Ovary (tissue), 9 donors: ENCODE data around the gene LRMDA. TPM values are rescaled to one million over a fixed set of nuclear protein-coding genes. Genes with fewer than 3 reads are reported as not detected.

Experiments used
- DNase-seq, 5 donors: peaks; one replicate each; pipeline ENCODE4 v3.0.0-alpha.2; 2019 to 2020
- H3K27ac ChIP-seq, 2 donors: fragments of 200-600 bp; one replicate each; pipeline versions ENCODE4 v1.5.1 to v1.8.0; 2019 to 2022
- H3K27me3 ChIP-seq: fragments of 200-600 bp; one replicate; pipeline ENCODE4 v1.8.0; 2022
- H3K36me3 ChIP-seq: fragments of 200-600 bp; sonication (generic); one replicate; pipeline ENCODE4 v1.5.1; 2019
- H3K4me1 ChIP-seq: one replicate; pipeline ENCODE4 v1.8.1; 2013; ENCODE audit warnings: mild to moderate bottlenecking, moderate library complexity; ENCODE audit not compliant: insufficient read depth
- H3K4me3 ChIP-seq: fragments of 200-600 bp; sonication (generic); one replicate; pipeline ENCODE4 v1.5.1; 2017
- H3K9me3 ChIP-seq, 2 donors: fragments of 200-600 bp in 1 of 2; sonication (generic) in 1 of 2; one replicate each; pipeline versions ENCODE4 v1.5.1 to v1.8.1; 2013 to 2019; ENCODE audit warnings: mild to moderate bottlenecking in 1 of 2, moderate library complexity in 1 of 2
- CTCF ChIP-seq, 3 donors: fragments of 450-650 bp in 2 of 3; fragments of 200-600 bp in 1 of 3; IDR thresholded peaks; one replicate each; pipeline versions ENCODE4 v1.5.1 to v1.8.0; 2016 to 2022; ENCODE audit warnings: antibody characterized with exemption in 3 of 3, mild to moderate bottlenecking in 1 of 3
- EP300 ChIP-seq: sonication (generic); formaldehyde crosslinking; IDR thresholded peaks from one replicate; pipeline ENCODE4 v1.6.1; 2017; ENCODE audit warnings: antibody characterized with exemption
- POLR2A ChIP-seq: fragments of 450-650 bp; IDR thresholded peaks from one replicate; pipeline ENCODE4 v1.6.1; 2017; ENCODE audit warnings: antibody characterized with exemption, mild to moderate bottlenecking, moderate library complexity
- WGBS, 3 donors: extraction: QIAGEN DNeasy Blood & Tissue Kit in 1 of 3; methylation state at CpG; one replicate each; pipeline versions ENCODE4 v1.1.5 to v1.1.7; 2013 to 2017; 5-methylcytosine and 5-hydroxymethylcytosine counted together
- intact Hi-C, 4 donors: fragments of 100-400 bp; cut with DNase I; formaldehyde crosslinking; loops; one replicate each; pipeline versions ENCODE4 v1.11.0 to v1.15.1; 2022 to 2023
- polyA plus RNA-seq, 2 donors: library from polyadenylated mRNA; stranded (reverse); fragments of 200-250 nt in 1 of 2; fragments of 350-450 nt in 1 of 2; fragmentation: Illumina TruSeq in 1 of 2; extraction: RNeasy Lipid Tissue Mini Kit (QIAGEN cat#74804) in 1 of 2; gene quantifications; one replicate each; pipeline ENCODE4 v1.2.3, GENCODE V29; 2013 to 2014
- total RNA-seq, 7 donors: library from RNA; depleted of rRNA in 2 of 7; stranded (reverse); fragments of >200 nt in 2 of 7; fragmentation: NEBNext Ultra II Directional in 3 of 7; extraction: Animal tissue kit (Norgen Biotek cat#: 25700) in 3 of 7; gene quantifications; one replicate each; pipeline versions ENCODE4 v1.1.0 to v1.2.4, GENCODE V29; 2016 to 2023
- donor health status: DM: no; HTN: no; CAD: no; lungs with moderate emphysema.
- donor health status: DM: no; HTN: no; CAD: no.
- donor health status: Bipolar disorder and iron deficiency.
- donor health status: DM: yes; HTN: yes; CAD: no.
- donor health status: DM: no; HTN: no; CAD: no.
- donor health status: DM: yes; HTN: yes; CAD: no.

LRMDA gene
- total and polyA plus RNA-seq, 9 donors = 14.8 to 30.7 (median 22.9) TPM

GRCh38 chr10:76547352-76547972 is 1116.0 kb downstream of the LRMDA start:
- peaks cover 6% of the 10 kb centered on the region for H3K4me1 ChIP-seq
- intact Hi-C loops = loop anchor here in 3 of 4 donors (5.0 to 10.0 kb wide), 5 partner anchors 133 to 1150 kb away; partner anchors contain the start of gene ZNF503 (in 1 of the 3)
- no peak overlapping the region for H3K27ac ChIP-seq

DNA sequence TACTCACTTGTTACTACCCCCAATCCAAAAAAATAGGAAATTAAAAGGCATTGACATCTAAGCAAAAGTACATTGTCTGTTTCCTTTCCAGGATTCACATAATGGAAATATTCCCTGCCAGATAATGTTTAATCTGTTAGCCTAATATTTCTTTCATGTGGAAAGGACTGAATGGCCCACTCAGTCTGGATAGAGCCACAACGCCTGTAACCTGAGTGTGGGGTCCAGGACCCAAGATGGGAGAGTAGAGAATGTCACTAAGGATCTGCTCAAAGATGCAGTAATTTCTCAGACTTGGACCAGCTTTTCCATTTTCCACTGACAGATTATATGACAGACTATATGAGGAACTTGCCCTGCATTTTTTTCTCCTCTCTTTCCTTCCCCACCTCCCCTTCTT is 1117.3 kb downstream of the LRMDA start:
- H3K4me3 ChIP-seq = no peak overlapping the region
- H3K27me3 ChIP-seq = no peaks in the 10 kb centered on the region
- TF ChIP-seq POLR2A (no peak), EP300 (no peak), CTCF (IDR thresholded peaks at IDR 0.05) (no peak)
- peaks cover 10% of the 10 kb centered on the region for H3K4me1 ChIP-seq
- H3K36me3 ChIP-seq = no peaks in the 10 kb centered on the region
- no peak overlapping the region for H3K27ac ChIP-seq
- no peaks in the 10 kb centered on the region for H3K9me3 ChIP-seq
- 72 to 93% (median 89%) methylated on average over 1 of the region's 1 CpG for WGBS, 3 donors
- intact Hi-C loops = loop anchor here in 3 of 4 donors (5.0 to 10.0 kb wide), 5 partner anchors 134 to 1151 kb away; partner anchors contain the start of gene ZNF503 (in 1 of the 3)
- DNase-seq = no peak

More at GRCh38 chr10:76547352-76547972, 1116.0 kb downstream of the LRMDA start:
- H3K4me3 ChIP-seq = no peak overlapping the region
- DNase-seq = peak; percentile 78 to 92 (median 84)
- TF ChIP-seq POLR2A = no peak
- peak; percentile 76 to 83 (median 82) for TF ChIP-seq CTCF (IDR thresholded peaks at IDR 0.05)
- no peaks in the 10 kb centered on the region for H3K27me3 ChIP-seq
- no peaks in the 10 kb centered on the region for H3K9me3 ChIP-seq
- no peaks in the 10 kb centered on the region for H3K36me3 ChIP-seq
- 28 to 35% (median 29%) methylated on average over 11 of the region's 11 CpGs for WGBS, 3 donors

DNA sequence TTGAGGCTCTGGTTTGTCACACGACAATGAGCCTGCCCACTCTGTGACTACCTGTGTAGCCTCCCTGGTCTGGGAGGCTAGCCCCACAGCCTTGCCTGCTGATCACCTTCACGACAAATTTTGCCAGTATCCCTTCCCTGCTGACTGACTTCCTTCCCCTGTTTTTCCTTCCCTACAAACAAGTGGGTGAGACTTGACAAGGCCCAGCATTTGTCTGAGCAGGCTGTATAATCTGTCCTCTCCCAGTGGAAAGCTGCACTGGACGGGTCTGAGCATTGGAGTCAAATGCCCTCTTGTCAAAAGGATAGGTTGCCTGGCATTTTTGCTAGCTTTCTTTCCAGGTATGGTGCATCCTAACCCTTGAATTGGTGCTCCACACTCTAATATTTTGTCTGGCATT is 1117.7 kb downstream of the LRMDA start:
- intact Hi-C loops = loop anchor here in 3 of 4 donors (5.0 to 10.0 kb wide), 5 partner anchors 134 to 1152 kb away; partner anchors contain the start of gene ZNF503 (in 1 of the 3)
- Histone ChIP-seq H3K27ac (no peak overlapping the region), H3K9me3 (no peaks in the 10 kb centered on the region), H3K4me3 (no peak overlapping the region), H3K4me1 (peaks cover 10% of the 10 kb centered on the region), H3K27me3 (no peaks in the 10 kb centered on the region), H3K36me3 (no peaks in the 10 kb centered on the region)
- TF ChIP-seq EP300 (no peak), CTCF (IDR thresholded peaks at IDR 0.05) (no peak), POLR2A (no peak)
- no peak for DNase-seq
- WGBS, 3 donors = 92 to 95% (median 95%) methylated on average over 3 of the region's 3 CpGs

GRCh38 chr10:76550806-76551205 is 1119.4 kb downstream of the LRMDA start:
- Histone ChIP-seq H3K27ac (peak overlapping the region in 1 of 2 donors; percentile 57), H3K9me3 (no peaks in the 10 kb centered on the region), H3K4me1 (peaks cover 10% of the 10 kb centered on the region), H3K27me3 (no peaks in the 10 kb centered on the region), H3K36me3 (no peaks in the 10 kb centered on the region), H3K4me3 (no peak overlapping the region)
- no peak for TF ChIP-seq CTCF (IDR thresholded peaks at IDR 0.05)
- TF ChIP-seq POLR2A = no peak
- no peak for TF ChIP-seq EP300
- DNase-seq = no peak
- WGBS, 3 donors = 10 to 25% (median 12%) methylated on average over 1 of the region's 1 CpG
- intact Hi-C loops = loop anchor here in 1 of 4 donors (10.0 kb wide), 1 partner anchor 296 kb away; no protein-coding TSS in a partner anchor
